ENCODE data around the gene GNAT1.

The GNAT1 gene

DNA sequence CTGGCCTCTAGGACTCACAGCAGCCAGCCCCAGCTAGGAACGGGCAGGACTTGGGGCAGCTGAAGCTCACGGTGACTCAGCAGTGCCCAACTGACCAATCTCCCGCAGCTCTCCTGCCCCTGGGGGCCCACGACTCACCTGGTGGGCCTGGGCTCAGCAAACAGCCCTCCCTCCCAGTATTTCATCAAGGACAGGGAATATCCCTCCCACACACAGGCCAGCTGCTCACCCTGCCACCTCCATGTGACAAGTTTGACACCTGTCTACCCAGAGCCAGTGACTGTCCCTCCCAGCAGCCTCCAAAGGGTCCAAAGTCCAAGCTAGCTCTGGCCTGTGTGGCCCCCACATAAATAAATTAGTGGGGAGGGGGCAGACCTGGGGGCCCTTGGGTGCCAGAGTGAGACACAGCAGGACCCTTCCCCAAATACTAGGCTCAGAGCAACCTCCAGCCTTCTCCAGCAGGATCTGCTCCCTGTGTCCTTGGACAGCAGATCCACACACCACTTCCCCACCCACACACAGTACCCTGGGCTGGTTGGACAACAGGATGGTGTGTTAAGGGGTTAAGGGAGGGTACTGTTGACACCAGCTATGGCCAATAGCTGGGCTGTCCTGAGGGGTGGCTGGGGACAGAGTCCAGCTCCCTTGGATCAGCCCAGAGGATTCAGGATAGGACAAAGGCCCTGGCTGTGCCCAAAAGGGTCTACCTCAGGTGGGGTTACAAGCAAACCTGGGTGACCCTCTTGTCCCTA, 4.3 kb downstream of the GNAT1 start:
- Mint-ChIP-seq H3K27me3 (ENCODE audit: low read depth) (peaks cover 15% of the 10 kb centered on the region), H3K9me3 (no peaks in the 10 kb centered on the region), H3K4me1 (no peaks in the 10 kb centered on the region), H3K4me3 (no peak overlapping the region), H3K36me3 (ENCODE audit: low read depth) (no peaks in the 10 kb centered on the region), H3K27ac (no peak overlapping the region)
- TF ChIP-seq, protein P1, sequence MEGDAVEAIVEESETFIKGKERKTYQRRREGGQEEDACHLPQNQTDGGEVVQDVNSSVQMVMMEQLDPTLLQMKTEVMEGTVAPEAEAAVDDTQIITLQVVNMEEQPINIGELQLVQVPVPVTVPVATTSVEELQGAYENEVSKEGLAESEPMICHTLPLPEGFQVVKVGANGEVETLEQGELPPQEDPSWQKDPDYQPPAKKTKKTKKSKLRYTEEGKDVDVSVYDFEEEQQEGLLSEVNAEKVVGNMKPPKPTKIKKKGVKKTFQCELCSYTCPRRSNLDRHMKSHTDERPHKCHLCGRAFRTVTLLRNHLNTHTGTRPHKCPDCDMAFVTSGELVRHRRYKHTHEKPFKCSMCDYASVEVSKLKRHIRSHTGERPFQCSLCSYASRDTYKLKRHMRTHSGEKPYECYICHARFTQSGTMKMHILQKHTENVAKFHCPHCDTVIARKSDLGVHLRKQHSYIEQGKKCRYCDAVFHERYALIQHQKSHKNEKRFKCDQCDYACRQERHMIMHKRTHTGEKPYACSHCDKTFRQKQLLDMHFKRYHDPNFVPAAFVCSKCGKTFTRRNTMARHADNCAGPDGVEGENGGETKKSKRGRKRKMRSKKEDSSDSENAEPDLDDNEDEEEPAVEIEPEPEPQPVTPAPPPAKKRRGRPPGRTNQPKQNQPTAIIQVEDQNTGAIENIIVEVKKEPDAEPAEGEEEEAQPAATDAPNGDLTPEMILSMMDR (IDR thresholded peaks at IDR 0.05; ENCODE audit: unreplicated experiment in 3 of 3), result no peak

DNA sequence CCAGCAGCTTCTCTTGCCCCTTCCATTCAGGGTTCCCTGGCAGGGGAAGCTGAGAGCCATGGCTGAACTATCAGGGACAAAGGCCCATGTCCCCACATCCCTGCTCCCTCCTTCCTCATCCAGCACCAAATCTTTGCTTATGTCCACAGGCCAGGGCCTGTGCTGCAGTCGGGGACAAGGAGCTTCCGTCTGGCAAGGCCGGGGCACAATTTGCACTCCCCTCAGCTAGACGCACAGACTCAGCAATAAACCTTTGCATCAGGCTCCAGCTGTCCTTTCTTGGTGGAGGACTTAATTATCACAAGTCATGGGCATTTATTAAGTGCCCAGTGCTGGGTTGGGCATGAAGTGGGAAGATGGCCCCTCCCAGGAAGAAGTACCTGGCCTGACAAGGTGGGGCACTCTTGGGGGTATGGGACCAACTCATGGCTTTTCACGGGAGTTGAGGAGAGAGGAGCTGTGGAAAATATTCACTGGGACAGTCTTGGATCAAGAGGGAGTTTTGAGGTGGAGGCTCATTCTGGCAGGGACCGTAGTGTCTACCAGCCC, 4.9 kb downstream of the GNAT1 start:
- Mint-ChIP-seq H3K4me1 (peaks cover 5% of the 10 kb centered on the region), H3K27ac (no peak overlapping the region), H3K27me3 (ENCODE audit: low read depth) (peaks cover 21% of the 10 kb centered on the region), H3K4me3 (no peak overlapping the region), H3K36me3 (ENCODE audit: low read depth) (no peaks in the 10 kb centered on the region), H3K9me3 (no peaks in the 10 kb centered on the region)
- TF ChIP-seq, protein P1 (IDR thresholded peaks at IDR 0.05; ENCODE audit: unreplicated experiment in 3 of 3), result no peak

DNA sequence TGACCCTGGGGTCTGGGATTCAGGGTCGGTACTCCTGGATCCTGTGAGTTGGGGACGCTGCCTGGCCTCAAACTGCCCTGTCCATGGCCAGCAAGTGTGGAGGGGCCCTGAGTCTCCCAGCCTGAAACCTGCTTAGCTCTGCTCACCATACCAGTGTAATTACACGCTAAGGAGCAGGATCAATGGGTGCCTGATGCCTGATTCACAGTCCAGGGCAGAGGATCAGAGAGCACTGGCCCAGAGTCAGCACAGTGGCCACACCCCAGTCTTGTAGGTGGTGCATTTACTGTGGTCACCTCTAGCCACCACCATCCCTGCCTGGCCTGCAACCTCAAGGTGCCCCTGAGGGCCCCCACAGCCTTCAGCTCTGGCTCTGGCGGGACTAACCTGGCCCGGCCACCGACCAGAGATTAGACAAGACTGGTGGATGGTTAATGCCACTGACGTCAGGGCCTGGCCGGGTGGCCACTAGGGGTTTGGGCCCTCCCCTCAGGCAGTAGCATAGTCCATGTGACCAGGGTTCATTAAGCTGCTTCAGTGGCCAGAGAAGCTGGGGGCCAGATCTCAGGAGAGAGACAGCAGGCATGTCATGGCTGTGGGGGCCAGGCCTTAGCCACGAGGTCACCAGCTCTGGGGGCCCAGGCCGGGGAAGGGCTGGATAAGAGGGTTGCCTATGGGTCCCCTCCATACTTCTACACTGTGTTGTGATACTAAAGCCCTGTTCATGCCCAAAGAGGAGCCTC, 10.3 kb downstream of the GNAT1 start:
- H3K27ac Mint-ChIP-seq, result no peak overlapping the region
- TF ChIP-seq, protein P1 (IDR thresholded peaks at IDR 0.05; ENCODE audit: unreplicated experiment in 3 of 3), result no peak
- H3K4me3 Mint-ChIP-seq, result no peak overlapping the region
- H3K36me3 Mint-ChIP-seq (ENCODE audit: low read depth), result no peaks in the 10 kb centered on the region
- peaks cover 18% of the 10 kb centered on the region for H3K4me1 Mint-ChIP-seq
- no peaks in the 10 kb centered on the region for H3K9me3 Mint-ChIP-seq
- peaks cover 36% of the 10 kb centered on the region for H3K27me3 Mint-ChIP-seq (ENCODE audit: low read depth)

DNA sequence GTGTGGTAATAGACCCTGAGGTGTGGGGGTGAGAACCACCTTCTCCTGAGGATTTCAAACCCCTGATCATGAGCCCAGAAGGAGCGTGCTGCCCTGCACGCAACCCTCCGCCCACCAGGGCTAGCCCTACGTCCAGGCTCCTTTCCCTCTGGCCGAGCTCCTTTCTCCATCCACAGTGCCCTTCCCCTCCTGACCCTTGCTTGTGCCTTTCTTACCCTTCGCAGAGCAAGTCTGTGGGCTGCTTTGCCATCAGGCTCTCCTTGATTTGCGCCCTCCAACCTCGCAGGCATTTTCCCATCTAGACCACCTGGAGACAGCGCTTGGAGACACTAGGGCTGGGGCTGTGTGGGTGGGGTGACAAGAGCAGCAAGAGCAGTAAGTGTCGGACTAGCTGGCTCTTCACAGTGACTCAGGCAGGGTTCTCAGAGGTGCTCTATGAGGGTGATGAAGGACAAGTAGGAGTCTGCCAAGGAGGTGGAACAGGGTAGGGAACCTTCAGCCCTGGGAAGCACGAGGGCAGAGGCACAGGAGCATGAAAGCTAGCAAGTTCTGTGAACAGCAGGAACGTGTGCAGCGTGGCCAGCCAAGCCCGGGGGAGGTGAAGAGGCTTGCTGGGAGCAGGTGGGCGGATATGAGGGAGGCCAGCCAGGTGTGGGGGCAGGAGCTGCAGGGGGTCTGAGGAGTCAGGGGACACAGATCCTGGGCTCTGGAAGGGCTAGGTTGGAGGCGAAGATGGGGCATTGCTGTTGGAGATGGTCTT, 11.1 kb downstream of the GNAT1 start:
- TF ChIP-seq, protein P1 (IDR thresholded peaks at IDR 0.05; ENCODE audit: unreplicated experiment in 3 of 3), result no peak
- Mint-ChIP-seq H3K27me3 (ENCODE audit: low read depth) (peaks cover 40% of the 10 kb centered on the region), H3K36me3 (ENCODE audit: low read depth) (no peaks in the 10 kb centered on the region)

DNA sequence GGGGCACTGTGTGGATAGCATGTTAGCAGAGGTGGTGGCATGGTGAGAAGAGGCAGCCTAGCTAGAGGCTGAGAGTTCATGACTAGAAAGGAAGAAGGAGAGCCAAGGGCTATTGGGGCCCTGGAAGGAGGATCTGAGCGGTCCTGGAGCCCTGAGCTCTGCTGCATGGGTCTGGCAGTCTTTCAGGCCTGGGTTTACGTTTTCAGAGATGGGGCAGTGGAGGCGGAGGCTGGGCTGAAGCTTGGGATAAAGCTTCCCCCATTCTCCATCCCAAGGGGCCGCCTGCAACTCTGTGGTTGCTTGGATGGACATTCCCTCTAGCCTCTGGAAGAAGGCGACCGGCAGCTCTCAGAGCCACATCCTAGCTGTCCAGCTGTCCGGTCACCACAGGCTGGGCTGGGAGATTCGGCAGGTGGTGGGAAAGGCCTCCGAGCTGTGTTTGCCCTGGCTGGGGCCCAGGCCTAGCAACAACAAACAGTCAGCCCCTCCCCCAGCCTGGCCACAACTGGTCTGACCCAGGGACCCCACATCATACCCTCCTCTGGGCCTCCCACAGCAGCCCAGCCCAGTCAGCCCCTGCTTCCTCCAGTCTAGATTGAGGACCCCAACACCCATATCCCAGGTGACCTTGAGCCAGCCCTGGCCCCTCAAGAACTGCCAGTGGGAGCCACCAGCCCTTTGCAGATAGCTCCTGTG, 11.9 kb downstream of the GNAT1 start:
- peaks cover 45% of the 10 kb centered on the region for H3K27me3 Mint-ChIP-seq (ENCODE audit: low read depth)
- peak overlapping the region; percentile 41 to 65 (median 51) for H3K4me3 Mint-ChIP-seq
- H3K9me3 Mint-ChIP-seq, result no peaks in the 10 kb centered on the region
- TF ChIP-seq, protein P1 (IDR thresholded peaks at IDR 0.05; ENCODE audit: unreplicated experiment in 3 of 3), result no peak
- peak overlapping the region; percentile 31 to 78 (median 48) for H3K27ac Mint-ChIP-seq
- no peaks in the 10 kb centered on the region for H3K36me3 Mint-ChIP-seq (ENCODE audit: low read depth)
- H3K4me1 Mint-ChIP-seq, result peaks cover 18% of the 10 kb centered on the region

More for the DNA sequence above, 11.1 kb downstream of the GNAT1 start:
- H3K27ac Mint-ChIP-seq, result peak overlapping the region; percentile 31 to 78 (median 48)
- H3K9me3 Mint-ChIP-seq, result no peaks in the 10 kb centered on the region
- peak overlapping the region; percentile 41 to 51 (median 45) for H3K4me3 Mint-ChIP-seq
- H3K4me1 Mint-ChIP-seq, result peaks cover 18% of the 10 kb centered on the region
